Liver (tissue), 3 donors: ENCODE data around the gene OSBPL10.

Source experiments
- ATF3 ChIP-seq: IDR thresholded peaks from 2 replicates; pipeline ENCODE4 v1.6.1; 2016; ENCODE audit warnings: antibody characterized with exemption
- GABPA ChIP-seq, 2 donors: IDR thresholded peaks in 1 of 2; conservative IDR thresholded peaks in 1 of 2; 2 replicates each; pipeline ENCODE4 v1.6.1; 2016; ENCODE audit warnings: antibody characterized with exemption in 2 of 2, mild to moderate bottlenecking in 1 of 2, moderate library complexity in 1 of 2
- JUND ChIP-seq, 2 donors: IDR thresholded peaks; 2 replicates each; pipeline ENCODE4 v1.6.1; 2016; ENCODE audit warnings: antibody characterized with exemption in 2 of 2
- MAX ChIP-seq: IDR thresholded peaks from 2 replicates; pipeline ENCODE4 v1.6.1; 2016; ENCODE audit warnings: antibody characterized with exemption
- REST ChIP-seq: IDR thresholded peaks from 2 replicates; pipeline ENCODE4 v1.6.1; 2016; ENCODE audit warnings: antibody characterized with exemption, mild to moderate bottlenecking
- TAF1 ChIP-seq: conservative IDR thresholded peaks from 2 replicates; pipeline ENCODE4 v1.6.1; 2016; ENCODE audit warnings: antibody characterized with exemption, mild to moderate bottlenecking
- TF ChIP-seq, protein P1 (sequence below): fragments of 150-350 bp; IDR thresholded peaks from 2 replicates; pipeline ENCODE4 v1.5.1; 2017; ENCODE audit warnings: improper control_type of control experiment, low read depth, low read length; ENCODE audit not compliant: missing input control
- donor health status: healthy.
- donor health status: healthy.

DNA sequence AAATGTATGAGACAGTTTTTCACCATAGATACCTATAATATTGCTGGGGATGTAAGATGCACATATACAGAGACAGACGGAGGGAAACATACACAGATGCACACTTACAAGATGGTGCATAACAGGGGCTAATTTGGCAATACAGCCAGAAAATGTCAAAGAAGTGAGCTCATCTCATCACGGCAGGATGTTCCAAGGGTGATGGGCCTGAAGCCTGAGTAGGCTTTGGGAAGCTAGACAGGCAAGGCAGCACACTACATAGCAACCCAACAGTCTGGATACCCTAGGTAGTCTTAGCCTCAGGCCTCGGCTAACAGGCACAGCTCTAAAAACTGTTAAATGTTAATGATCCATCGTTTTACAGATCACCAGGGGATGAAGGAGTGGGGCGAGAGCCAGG lies 148.5 kb downstream of the OSBPL10 start:
- TF ChIP-seq, protein P1, sequence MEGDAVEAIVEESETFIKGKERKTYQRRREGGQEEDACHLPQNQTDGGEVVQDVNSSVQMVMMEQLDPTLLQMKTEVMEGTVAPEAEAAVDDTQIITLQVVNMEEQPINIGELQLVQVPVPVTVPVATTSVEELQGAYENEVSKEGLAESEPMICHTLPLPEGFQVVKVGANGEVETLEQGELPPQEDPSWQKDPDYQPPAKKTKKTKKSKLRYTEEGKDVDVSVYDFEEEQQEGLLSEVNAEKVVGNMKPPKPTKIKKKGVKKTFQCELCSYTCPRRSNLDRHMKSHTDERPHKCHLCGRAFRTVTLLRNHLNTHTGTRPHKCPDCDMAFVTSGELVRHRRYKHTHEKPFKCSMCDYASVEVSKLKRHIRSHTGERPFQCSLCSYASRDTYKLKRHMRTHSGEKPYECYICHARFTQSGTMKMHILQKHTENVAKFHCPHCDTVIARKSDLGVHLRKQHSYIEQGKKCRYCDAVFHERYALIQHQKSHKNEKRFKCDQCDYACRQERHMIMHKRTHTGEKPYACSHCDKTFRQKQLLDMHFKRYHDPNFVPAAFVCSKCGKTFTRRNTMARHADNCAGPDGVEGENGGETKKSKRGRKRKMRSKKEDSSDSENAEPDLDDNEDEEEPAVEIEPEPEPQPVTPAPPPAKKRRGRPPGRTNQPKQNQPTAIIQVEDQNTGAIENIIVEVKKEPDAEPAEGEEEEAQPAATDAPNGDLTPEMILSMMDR: no peak
- TF ChIP-seq GABPA (IDR thresholded peaks at IDR 0.05 in 1 of 2, conservative IDR thresholded peaks at IDR 0.05 in 1 of 2) (no peak), JUND (IDR thresholded peaks at IDR 0.05) (no peak), TAF1 (no peak), REST (no peak), MAX (no peak), ATF3 (no peak)
